ENCODE measurements around the gene PKDREJ.
"Not testable (repeated sequence)": the region's sequence is repeated elsewhere in the genome, so short reads cannot be mapped to it uniquely, and the experiment has no call there.

PKDREJ gene

DNA sequence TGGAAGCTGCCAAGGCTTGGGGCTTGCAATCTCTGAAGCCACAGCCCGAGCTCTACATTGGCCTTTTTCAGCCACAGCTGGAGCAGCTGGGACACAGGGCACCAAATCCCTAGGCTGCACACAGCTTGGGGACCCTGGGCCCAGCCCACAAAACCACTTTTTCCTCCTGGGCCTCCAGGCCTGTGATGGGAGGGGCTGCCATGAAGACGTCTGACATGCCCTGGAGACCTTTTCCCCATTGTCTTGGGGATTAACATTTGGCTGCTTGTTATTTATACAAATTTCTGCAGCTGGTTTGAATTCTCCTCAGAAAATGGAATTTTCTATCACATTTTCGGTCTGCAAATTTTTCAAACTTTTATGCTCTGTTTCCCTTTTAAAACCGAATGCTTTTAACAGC, 2.5 kb upstream of the PKDREJ start:
- DNase-seq, result not testable (repeated sequence)

DNA sequence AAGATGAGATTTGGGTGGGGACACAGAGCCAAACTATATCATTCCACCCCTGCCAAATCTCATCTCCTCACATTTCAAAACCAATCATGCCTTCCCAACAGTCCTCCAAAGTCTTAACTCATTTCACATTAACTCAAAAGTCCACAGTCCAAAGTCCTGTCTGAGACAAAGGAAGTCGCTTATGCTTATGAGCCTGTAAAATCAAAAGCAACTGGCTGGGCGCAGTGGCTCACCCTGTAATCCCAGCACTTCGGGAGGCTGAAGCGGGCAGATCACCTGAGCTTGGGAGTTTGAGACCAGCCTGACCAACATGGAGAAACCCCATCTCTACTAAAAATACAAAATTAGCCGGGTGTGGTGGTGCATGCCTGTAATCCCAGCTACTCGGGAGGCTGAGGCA, 1.4 kb upstream of the PKDREJ start:
- not testable (repeated sequence) for DNase-seq

DNA sequence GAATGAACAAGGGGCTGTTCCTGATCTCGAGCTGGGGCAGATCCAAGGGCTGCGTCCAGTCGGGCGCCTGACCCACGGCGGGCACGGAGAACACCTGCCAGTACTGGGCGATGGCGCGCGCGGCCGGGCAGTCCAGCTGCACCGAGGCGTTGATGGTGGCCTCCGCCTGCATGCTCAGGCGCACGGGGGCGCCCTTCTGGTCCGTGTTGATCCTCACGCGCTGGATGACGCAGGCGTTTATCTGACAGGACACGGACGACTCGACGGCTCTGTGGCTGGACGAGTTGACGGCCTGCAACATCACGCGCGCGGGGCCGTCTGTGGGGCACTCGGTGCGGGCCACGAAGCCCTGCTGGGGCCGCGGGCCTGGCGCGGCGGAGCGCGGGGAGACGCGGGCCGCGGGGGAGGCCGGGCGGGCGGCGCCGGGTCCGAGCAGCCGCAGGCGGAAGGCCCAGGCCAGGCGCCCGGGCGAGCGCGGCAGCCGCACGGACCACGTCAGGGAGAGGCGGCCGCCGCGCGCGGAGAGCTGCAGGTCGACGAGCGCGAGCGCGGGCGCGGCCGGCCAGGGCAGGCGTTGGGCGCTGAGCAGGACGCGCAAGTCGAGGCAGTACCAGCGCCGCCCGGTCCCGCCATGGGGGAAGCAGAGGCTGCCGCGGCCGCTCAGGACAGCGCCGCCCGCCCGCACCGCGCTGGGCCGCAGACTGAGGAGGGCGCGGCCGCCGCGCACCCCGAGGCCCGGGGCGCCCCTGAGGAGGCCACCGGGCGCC, 511 bp downstream of the PKDREJ start:
- peak; percentile 73 for DNase-seq

DNA sequence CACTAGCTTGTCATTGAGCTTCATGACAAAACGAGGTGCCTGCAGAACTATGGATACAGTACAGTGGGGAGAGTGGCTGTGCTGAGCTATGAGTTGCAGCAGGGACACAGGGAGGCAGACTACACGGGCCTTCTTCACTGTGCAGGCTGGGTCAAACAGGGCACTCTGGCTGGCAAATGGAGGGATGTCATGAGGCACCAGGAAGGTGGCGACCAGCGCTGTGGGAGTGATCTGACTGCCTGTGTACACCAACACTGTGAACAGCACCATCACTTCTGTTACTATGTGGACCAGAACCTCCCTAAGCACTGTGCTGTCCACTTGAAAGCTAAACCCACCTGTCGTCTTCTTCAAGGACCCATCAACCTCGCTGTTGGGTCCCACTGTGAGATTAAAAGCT, 3.1 kb downstream of the PKDREJ start:
- DNase-seq, result no peak

DNA sequence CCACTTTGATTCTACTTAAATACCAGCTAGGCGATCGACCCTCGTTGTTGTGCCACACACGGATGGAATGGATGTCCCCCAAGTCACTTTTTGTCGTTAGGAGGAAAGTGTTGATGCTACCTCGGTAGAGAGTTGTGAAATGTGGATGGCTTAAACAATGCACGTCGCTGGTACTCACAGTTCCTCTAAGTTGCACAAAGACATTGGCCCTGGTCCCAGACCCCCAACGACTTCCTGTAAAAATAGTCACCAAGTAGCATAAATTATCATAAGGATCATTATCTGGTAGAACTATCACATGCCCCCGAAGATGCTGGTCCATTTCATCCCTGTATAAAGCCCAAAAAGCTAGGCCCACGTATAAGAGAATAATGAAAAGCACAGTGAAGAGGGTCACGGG, 3.8 kb downstream of the PKDREJ start:
- peak; percentile 15 for DNase-seq

DNA sequence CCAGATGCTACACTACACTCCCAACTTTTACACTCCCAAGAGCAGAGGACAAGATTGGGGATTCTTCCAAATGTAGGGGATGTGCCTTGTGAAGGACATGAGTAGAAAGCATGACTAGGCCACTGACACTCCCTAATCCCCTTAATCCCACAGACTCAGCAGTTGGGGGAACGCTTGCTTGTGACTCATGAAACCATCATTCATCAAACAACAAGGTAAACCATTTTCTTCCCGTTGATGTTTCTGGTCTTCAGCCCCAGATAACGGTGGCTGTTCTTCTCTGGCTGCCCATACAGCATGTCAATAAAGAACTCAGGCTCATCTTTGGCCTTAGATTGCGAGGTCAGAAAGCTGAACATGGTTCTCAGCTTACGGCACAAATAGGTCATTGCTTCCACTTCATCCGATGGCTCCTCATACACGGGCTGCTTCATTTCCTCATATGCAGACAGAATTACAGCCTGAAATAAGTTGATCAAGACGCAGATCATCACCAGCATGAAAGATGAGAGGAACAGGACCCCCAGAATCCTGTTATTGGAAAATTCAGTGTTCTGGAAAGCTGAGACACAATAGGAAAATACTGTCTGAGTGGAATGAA, 6.7 kb downstream of the PKDREJ start:
- DNase-seq, result no peak

DNA sequence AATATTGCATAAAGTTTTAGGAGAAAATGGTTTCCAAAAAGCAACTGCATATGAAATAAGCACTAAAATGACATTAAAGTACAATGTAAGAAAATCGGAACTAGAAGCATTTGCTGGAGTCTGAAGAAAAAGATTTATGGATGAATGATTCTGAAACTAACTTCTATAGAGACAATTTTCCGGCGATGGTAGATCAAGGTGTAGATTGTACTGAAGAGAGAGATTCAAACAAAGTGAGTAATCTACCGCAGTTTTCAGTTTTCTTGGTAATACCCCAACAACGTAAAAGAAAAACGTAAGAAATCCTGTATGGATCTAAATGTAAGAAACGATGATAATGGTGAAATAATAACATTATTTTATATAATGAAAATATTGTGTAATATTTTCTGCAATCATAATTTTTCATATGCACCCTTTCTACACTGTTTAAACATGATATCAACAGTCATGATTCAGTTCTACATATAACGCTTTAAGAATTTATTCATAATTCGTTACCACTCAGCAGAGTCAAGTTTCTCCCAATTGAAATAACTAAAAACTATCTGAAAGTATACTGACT, 11.2 kb downstream of the PKDREJ start:
- no peak for DNase-seq

DNA sequence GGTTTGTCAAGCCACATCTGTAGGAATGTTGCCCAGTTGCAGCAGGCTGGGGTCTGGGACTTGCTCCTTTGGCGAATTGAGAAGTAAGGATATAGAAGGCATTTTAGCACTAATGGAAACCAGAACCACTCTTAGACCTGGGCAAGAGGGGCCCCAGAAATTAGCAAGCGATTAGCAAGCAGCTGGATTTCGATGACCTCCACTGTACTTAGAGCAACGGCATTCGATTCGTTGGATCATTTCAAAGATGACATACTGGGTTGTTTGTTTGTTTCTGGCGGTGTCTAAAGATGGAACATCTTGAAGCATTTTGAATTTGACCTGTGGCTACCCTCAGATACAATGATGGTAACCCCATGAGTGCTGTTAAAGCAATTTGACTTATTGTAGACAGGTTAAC, 11.9 kb downstream of the PKDREJ start:
- no peak for DNase-seq

DNA sequence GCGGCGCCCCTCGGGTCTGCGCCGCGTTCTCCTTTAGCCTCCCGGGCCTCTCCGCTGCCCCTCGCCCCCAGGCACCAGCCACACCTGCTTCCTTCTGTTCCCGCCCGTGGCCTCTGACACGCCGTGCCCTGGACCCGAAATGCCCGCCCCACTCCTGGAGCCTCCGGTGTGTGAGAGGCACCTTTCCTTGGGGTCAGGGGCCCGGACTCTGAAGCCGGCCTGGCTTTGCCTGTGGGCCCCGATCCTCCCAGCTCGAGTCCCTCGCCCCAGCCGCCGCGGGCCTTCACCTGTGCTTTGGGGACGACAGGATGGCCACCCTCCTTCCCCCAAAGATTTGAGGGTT, 12.4 kb downstream of the PKDREJ start:
- no peak for DNase-seq

DNA sequence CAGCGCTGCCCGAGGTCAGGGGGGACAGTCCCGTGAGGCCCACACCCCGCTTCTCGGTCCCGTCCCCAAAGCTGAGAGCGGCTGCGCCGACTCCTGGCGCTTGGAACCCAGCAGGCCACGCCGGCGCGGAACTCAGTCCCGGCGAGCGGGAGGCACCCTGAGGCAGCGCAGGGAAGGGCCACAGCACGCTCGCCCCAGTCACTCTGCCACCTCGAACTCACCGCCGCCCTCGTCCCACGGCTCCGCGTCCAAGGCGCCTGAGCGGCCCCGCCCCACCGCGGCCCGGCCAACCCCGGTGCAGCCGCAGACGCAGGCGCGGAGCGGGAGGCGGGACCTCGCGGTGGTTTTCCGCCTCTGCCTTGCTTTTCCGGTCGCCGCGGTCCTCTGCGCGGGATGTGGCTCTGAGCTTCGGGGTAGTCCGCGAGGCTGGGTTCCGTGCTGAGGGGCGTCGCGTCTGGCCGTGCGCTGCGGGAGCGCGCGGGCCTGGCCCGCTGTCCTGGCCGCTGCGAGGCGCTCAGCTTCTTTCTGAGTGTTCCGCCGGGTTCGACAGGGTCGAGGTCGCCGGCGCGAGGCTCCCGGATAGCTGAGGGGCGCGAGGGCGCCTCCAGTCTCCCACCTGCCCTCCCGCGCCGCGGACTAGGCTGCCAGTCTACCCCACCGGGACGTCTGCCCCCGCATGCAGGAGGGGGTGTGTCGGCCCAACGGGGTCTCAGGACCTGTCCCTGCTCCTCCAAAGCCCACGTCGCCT, 12.9 kb downstream of the PKDREJ start, which contains the start of gene CDPF1:
CDPF1 (minus strand) TSS at position 259 of the 748 bp plus-strand sequence. CDS start 2,009 bp downstream, outside the sequence.
- peak; percentile 93 for DNase-seq

DNA sequence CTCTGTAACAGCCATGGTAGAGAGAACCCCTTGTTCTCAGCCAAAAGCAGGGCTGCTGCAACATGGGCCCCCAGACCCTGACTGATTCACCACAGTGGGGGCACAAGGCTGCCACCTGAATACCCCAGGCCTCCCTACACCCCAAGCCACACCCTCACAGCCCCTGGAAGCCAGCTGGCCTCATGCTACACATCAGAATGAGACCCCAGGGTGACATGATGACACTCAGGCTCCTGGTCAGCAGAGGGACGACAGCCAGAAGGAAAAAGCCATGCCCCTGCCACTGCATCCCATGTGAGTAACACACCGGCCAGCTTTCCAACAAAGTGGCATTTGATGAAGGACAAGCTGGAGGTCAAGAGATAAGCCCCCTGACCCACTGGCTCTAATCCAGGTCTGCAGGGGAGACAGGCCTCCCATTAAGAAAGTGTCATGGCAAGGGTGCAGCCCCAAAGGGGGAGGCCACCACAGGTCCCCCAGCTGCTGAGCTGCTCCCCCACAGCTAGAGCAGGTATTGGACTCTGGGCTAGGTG, 15.6 kb downstream of the PKDREJ start:
- no peak for DNase-seq

DNA sequence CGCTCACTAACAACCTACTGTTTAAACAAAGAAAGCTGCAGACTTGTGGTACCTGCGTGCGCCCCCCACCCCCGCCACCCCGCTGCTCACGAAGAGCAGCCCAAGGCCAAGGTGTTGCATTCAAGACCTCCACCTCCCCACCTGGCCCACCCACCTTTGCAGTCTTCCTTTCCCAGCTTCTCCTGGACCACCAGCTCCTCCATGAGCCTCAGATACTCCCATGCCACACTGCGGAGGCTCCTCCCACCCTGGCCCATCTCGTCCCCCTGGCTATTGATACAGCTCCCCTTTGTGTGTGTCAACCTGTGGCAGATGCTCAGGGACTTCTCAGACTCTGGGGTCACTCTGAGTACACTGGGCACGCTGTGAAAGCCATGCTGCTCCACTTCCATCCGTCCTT, 17.0 kb downstream of the PKDREJ start:
- DNase-seq, result no peak

DNA sequence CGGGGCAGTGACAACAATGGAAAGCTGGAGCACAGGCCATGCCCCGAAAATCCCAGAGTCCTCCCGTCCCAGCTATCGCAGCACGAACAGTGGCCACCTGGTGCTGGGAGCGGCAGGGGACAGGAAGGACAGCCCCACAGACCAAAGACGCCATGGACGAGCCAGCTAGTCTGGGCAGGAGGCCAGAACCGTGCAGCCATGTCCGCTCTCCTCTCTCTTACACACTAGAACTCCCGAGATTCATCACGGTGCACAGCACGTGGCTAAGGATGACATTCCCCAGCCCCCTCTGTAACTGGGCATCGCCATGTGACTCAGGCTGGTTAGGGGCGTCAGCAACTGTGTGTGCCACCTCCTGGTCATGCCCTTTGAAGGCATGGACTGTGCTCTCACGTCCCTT, 17.6 kb downstream of the PKDREJ start:
- DNase-seq, result no peak

DNA sequence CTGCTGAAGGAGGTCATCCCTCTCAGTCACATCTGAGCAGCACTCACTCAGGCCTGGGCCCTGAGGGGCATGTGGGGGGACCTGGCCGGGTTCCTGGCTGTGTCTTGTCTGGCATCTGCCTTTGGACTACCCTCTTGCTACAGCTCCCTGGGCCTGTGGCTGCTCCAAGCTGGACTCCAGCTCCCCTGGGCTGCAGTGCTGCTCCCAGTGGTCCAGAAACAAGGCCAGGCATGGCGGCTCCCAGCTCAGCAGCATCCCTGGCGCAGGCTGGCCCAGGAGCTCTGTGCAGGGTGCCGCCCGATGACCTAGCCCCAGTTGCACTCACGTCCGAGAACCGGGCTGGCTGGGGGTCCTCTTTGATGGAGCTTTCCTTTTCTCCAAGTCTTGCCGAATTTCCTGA, 18.4 kb downstream of the PKDREJ start:
- no peak for DNase-seq

DNA sequence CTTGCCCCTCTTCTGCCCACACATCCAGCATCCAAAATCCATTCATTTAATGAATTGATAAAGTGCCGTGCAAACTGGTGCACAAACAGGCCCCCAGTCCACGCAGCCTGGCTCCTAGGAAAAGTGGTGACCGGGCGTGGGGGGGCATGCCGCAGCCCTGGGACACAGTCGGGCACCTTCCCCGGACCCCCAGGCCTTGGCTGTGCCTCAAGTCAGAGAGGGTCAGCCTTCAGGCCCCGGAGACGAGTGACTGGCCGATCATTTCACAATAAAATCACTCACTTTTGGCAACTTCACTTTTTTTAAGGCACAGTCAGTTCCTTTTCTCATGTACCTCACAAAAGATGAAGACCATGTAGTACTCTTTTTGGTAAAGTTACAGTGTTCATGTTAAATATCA, 21.1 kb downstream of the PKDREJ start:
- peak; percentile 27 for DNase-seq

DNA sequence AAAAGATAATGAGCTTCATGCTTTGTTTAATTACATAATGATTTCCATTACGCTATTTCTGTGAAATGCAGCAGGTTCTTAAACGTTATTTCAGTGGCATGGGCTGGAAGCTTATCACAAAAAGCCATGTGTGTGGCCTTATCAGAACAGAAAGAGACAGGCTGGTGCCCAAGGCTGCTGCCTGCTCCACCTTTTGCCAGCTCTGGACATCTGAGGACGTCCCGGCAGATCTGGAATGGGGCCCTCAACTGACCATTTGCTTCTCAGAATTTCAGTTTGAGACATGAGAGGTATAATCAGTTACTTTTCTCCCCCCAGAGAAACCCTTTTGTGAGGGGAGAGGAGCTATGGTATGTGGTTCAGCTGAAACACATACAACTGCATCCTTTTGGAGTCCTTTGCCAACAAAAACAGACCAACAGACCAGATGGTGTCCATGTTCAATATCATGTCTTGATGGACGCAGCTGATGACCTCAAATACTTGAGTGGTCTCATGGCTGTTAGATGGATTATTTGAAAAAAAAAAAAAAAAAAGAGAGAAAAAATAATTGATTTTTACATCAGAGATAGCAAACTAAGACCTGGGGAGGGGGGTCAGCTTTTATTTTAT, 21.6 kb downstream of the PKDREJ start:
- no peak for DNase-seq

DNA sequence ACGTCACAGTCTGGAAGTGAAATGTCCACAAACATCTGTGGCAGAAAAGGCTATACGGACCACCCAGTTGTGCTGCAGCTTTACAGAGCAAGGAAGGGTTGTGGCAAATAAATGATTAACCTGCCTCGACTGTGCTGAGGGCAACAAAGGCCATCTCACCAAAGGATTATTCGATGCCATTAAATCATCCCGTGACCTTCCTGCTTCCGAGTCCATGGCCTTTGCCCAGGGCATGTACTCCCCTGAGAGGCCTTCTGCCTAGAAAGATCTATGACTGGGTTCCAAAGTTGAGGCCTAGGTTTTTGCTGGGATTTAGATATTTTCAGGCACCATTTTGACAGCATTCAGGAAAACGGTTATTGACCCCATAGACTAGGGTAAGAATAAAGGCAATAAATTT, 22.2 kb downstream of the PKDREJ start:
- DNase-seq, result no peak

DNA sequence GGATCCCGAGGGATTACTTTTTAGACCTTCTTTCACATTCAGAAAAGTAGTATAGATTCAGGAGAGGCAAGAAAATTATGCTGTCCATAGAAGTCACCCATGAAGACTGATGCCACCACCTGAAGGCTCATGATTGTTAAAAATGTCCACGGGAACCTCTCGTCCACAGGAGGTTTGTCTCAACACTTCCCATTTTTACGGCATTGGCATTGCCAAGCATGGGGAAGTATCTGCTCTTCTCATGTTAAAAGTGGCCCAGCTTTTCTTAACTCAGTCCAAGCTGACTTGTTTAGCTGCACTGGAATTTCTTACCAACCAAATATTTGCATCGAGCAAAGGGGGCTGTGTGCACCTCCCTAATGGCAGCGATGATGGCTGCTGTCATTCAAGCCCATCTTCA, 22.6 kb downstream of the PKDREJ start:
- DNase-seq, result peak; percentile 18

DNA sequence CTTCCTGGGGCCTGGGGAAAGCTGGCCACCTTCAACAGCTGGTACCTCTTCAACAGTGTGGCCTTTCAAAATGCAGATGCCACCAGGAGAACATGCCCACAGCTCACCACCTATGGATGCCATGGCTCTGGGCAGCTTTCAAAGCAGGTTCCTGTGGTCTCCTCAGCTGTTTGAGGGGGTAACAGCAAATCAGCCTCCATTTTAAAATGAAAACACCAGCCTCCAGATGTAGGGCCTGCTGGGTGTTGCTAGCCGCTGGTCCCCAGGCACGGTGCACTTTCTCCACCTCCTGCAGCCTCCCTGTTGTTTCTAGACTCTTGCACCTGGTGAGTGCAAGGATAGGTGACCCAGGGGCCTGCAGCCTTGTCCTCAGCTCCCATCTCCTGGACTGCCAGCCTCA, 23.1 kb downstream of the PKDREJ start:
- DNase-seq, result no peak

DNA sequence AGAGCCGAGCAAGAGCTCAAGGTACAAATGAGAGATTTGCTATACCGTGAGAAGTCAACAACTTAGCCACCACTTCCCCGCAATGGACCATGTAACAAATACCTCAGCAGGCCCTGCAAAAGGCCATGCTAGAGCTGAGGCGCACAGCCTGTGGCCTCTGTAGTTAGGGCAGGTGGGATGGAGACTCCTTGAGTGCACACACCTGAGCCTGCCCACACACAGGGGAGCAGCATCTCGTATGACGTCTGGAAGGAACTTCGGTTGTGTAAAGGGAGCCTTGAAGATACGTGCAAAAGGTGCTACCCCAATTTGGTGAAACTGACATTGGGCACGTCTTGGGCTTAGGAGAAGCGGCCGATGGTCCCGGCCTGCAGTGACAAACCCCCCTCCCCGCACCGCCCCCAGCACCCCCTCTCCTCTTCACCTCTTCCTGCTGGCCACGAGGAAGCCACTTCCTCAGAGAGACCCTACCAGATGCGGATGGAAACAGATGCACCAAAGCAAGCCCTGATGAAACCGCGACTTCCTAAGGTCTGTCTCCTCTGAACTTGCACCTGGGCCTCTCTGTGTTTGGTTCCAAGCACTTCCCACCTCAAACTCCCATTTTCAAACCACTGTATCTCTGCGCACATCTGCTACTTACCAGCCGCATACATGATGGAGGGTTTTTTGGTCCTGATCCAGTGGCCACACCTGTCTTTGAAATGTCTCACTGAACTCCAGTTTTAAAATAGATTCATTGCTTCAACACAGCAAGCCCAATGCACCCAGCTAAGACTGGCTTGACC, 23.7 kb downstream of the PKDREJ start:
- no peak for DNase-seq

DNA sequence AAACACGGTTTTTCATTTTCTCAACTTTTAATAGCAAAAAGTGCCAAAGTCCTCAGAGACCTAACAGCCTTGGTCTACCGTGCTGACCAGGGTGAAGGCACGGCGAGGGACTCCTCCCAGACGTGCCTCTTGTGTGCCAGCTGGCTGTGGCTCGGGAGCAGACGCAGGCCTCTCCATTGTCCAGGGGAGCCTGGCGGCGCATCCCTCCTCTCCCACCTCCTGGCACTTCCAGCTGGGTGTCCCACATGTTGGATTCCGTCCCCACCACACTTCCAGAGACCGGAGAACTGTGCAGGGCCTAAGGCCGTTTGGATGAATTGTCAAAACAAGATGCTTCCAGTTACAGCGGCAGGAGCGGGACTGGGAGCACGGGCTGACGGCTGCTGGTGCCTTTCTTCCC, 24.6 kb downstream of the PKDREJ start:
- DNase-seq, result no peak

DNA sequence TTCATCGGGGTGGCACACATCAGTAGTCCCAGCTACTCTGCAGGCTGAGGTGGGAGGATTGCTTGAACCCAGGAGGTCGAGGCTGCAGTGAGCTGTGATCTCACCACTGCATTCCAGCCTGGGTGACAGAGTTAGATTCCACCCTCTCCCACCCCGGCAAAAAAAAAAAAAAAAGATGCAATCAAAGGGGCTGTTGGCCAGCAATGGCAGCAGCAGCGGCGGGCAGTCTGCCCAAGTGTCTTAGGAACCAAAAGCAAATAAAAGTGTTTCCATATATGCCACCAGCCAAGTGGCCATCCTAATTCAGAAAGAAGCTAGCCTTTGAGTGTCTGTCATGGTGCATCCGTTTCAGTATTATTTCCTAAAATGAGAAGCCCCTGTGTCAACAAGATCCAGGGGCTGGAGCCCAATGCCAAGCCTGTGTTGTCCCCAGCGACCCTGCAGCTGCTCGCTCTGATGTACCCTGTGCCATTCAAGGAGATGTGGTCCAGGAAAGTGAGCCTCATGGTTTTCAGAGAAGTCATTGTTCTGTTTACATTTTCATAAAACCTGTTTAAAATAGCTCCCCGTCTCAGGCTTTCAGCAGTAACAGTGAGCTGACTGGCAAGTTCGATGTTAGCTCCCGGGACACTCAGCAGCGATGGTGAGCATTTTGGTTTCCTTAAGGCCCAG, 25.6 kb downstream of the PKDREJ start:
- DNase-seq, result no peak
